Right lobe of liver (tissue), 4 donors: Measurements from ENCODE around the gene DLG3.

Experiments used
- POLR2A ChIP-seq: fragments of 450-650 bp; IDR thresholded peaks from one replicate; pipeline ENCODE4 v1.6.1; 2017; ENCODE audit warnings: antibody characterized with exemption, mild to moderate bottlenecking
- TF ChIP-seq, protein P1 (sequence below), 4 donors: fragments of 200-600 bp in 3 of 4; fragments of 450-650 bp in 1 of 4; IDR thresholded peaks; one replicate each; pipeline versions ENCODE4 v1.5.1 to v1.8.0; 2016 to 2022; ENCODE audit warnings: antibody characterized with exemption in 4 of 4, mild to moderate bottlenecking in 2 of 4
- donor health status: DM: no; HTN: no; CAD: no.
- donor health status: DM: no; HTN: no; CAD: no.
- donor health status: DM: no; HTN: yes; CAD: no.

GRCh38 chrX:70527053-70527452 is 82.4 kb downstream of the DLG3 start:
- TF ChIP-seq, protein P1, sequence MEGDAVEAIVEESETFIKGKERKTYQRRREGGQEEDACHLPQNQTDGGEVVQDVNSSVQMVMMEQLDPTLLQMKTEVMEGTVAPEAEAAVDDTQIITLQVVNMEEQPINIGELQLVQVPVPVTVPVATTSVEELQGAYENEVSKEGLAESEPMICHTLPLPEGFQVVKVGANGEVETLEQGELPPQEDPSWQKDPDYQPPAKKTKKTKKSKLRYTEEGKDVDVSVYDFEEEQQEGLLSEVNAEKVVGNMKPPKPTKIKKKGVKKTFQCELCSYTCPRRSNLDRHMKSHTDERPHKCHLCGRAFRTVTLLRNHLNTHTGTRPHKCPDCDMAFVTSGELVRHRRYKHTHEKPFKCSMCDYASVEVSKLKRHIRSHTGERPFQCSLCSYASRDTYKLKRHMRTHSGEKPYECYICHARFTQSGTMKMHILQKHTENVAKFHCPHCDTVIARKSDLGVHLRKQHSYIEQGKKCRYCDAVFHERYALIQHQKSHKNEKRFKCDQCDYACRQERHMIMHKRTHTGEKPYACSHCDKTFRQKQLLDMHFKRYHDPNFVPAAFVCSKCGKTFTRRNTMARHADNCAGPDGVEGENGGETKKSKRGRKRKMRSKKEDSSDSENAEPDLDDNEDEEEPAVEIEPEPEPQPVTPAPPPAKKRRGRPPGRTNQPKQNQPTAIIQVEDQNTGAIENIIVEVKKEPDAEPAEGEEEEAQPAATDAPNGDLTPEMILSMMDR (IDR thresholded peaks at IDR 0.05) = no peak
- TF ChIP-seq POLR2A = no peak
